Mesothelial cell of epicardium (in vitro differentiated cells): ENCODE results near the gene SAT2. TPM values are rescaled to one million over a fixed set of nuclear protein-coding genes. Genes with fewer than 3 reads are reported as not detected.

Source experiments
- DNase-seq, 2 experiments: peaks; one replicate each; pipeline ENCODE4 v3.0.0; 2021; ENCODE audit warnings: low spot score in 2 of 2; ENCODE audit not compliant: unreplicated experiment in 2 of 2
- H3K27ac Mint-ChIP-seq: 2 replicates; pipeline ENCODE4 v1.8.0; 2021; ENCODE audit warnings: mixed read lengths
- H3K27me3 Mint-ChIP-seq: 2 replicates; pipeline ENCODE4 v1.8.0; 2021; ENCODE audit warnings: low read depth, mixed read lengths
- H3K36me3 Mint-ChIP-seq: 2 replicates; pipeline ENCODE4 v1.8.0; 2021; ENCODE audit warnings: mixed read lengths
- H3K4me1 Mint-ChIP-seq: 2 replicates; pipeline ENCODE4 v1.8.0; 2021; ENCODE audit warnings: mixed read lengths
- H3K4me3 Mint-ChIP-seq: 2 replicates; pipeline ENCODE4 v1.8.0; 2021; ENCODE audit warnings: mild to moderate bottlenecking, moderate library complexity, mixed read lengths
- H3K9me3 Mint-ChIP-seq: 2 replicates; pipeline ENCODE4 v1.8.0; 2021; ENCODE audit warnings: mixed read lengths
- total RNA-seq: library from RNA; stranded (reverse); gene quantifications from 3 replicates; pipeline ENCODE4 v1.2.1, GENCODE V29; 2021
- TF ChIP-seq, protein P1 (sequence below): fragments of 200-600 bp; sonication (generic); IDR thresholded peaks from one replicate; pipeline ENCODE4 v1.5.0; 2021; ENCODE audit warnings: antibody characterized with exemption; ENCODE audit not compliant: unreplicated experiment

Gene SAT2
- total RNA-seq, result 80.6 to 95.0 TPM (median 87.7 TPM) in 3 replicates

DNA sequence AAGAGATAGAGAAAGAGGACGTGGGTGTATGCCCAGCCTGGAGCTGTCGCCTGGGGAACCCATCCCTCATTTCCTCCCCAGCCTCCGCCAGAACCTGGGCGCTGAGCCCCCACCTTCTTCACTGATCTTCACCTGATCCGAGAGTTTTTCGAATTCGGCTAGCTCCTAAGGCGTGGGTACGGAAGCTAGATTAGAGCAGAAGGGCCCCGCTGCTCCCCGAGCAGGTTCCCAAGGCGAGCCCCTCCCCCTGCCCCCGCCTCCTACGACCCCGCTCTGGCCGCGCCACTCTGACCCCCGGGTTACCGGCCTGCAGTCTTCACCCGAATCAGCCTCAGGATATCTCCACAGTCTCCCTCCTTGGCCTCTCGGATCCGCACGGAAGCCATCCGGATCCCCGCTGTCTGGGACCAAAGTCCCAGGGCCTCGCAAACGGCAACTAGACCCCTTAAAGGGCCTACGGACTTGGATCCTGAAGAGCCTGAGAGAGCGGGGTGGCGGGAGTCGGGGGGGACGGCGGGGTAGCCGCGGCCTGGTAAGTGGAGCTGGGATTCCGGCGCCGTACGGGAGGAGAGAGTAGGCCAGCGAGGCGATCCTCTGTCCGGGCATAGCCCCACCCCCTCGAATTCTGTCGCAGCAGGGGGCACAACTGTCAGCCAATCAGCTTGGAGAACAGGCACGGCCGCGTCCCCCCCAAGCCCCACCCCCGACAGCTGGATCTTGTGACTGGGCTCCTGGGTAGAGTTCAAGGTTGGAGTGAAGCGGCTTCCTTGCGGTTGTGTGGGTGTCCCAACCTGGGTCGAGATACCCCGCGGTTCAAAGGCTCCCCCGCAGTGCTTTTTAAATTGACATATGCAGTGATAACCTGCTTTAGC is at the start of gene SAT2:
Gene SAT2 (minus strand): TSS at position 572 of the 872 bp plus-strand sequence. CDS start 186 bp downstream, at position 386.
- no peaks in the 10 kb centered on the region for H3K27me3 Mint-ChIP-seq

DNA sequence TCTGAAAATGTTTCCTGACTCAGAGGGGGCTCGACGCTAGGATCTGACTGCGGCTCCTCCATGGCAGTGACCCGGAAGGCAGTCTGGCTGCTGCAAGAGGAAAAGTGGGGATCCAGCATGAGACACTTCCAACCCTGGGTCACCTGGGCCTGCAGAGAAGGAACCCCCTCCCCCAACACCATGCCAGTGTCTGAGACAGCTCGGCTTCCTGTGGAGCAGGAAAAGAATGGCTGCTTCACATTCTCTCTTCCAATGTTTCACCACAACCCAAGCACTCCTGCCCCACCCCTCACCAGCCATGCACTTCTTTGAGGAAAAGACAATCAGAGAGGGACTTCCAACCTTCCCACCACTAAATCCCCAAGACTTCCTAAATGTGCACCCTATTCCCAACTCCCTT is 48.9 kb upstream of the SAT2 start:
- no peak for DNase-seq
- H3K27ac Mint-ChIP-seq, result no peak overlapping the region
- peaks cover 9% of the 10 kb centered on the region for H3K9me3 Mint-ChIP-seq
- H3K27me3 Mint-ChIP-seq, result no peaks in the 10 kb centered on the region
- TF ChIP-seq, protein P1, sequence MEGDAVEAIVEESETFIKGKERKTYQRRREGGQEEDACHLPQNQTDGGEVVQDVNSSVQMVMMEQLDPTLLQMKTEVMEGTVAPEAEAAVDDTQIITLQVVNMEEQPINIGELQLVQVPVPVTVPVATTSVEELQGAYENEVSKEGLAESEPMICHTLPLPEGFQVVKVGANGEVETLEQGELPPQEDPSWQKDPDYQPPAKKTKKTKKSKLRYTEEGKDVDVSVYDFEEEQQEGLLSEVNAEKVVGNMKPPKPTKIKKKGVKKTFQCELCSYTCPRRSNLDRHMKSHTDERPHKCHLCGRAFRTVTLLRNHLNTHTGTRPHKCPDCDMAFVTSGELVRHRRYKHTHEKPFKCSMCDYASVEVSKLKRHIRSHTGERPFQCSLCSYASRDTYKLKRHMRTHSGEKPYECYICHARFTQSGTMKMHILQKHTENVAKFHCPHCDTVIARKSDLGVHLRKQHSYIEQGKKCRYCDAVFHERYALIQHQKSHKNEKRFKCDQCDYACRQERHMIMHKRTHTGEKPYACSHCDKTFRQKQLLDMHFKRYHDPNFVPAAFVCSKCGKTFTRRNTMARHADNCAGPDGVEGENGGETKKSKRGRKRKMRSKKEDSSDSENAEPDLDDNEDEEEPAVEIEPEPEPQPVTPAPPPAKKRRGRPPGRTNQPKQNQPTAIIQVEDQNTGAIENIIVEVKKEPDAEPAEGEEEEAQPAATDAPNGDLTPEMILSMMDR, result no peak
- H3K4me1 Mint-ChIP-seq, result no peaks in the 10 kb centered on the region
- H3K4me3 Mint-ChIP-seq, result no peak overlapping the region
- peaks cover 32% of the 10 kb centered on the region for H3K36me3 Mint-ChIP-seq

More for the DNA sequence above, at the start of gene SAT2:
- TF ChIP-seq, protein P1, result no peak
- Mint-ChIP-seq H3K9me3 (no peaks in the 10 kb centered on the region), H3K4me3 (peak within 1 kb of the TSS; percentile 94), H3K4me1 (peaks cover 9% of the 10 kb centered on the region), H3K27ac (peak within 1 kb of the TSS; percentile 97), H3K36me3 (peaks cover 5% of the 10 kb centered on the region)
- DNase-seq, result peak; percentile 84 to 87

DNA sequence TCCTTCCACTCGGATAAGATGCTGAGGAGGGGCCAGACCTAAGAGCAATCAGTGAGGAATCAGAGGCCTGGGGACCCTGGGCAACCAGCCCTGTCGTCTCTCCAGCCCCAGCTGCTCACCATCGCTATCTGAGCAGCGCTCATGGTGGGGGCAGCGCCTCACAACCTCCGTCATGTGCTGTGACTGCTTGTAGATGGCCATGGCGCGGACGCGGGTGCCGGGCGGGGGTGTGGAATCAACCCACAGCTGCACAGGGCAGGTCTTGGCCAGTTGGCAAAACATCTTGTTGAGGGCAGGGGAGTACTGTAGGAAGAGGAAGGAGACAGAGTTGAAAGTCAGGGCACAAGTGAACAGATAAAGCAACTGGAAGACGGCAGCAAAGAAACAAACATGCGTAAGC is 47.3 kb upstream of the SAT2 start:
- H3K9me3 Mint-ChIP-seq, result peaks cover 9% of the 10 kb centered on the region
- TF ChIP-seq, protein P1, result no peak
- no peak for DNase-seq
- H3K36me3 Mint-ChIP-seq, result peaks cover 38% of the 10 kb centered on the region
- no peaks in the 10 kb centered on the region for H3K4me1 Mint-ChIP-seq
- H3K4me3 Mint-ChIP-seq, result no peak overlapping the region
- no peak overlapping the region for H3K27ac Mint-ChIP-seq
- no peaks in the 10 kb centered on the region for H3K27me3 Mint-ChIP-seq

DNA sequence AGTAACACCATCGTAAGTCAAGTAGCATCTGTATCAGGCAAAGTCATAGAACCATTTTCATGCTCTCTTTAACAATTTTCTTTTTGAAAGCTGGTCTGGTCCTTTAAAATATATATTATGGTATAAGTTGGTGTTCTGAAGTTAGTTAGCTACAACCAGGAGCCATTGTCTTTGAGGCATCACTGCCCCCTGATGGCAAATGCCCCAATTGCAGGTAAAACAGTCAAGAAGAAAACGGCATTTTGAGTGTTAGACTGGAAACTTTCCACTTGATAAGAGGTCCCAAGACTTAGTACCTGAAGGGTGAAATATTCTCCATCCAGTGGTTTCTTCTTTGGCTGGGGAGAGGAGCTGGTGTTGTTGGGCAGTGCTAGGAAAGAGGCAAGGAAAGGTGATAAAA is 45.6 kb upstream of the SAT2 start:
- Mint-ChIP-seq H3K4me1 (no peaks in the 10 kb centered on the region), H3K36me3 (peaks cover 39% of the 10 kb centered on the region), H3K27me3 (no peaks in the 10 kb centered on the region), H3K9me3 (peaks cover 9% of the 10 kb centered on the region), H3K4me3 (no peak overlapping the region), H3K27ac (no peak overlapping the region)
- no peak for DNase-seq
- TF ChIP-seq, protein P1, result peak; percentile 22

DNA sequence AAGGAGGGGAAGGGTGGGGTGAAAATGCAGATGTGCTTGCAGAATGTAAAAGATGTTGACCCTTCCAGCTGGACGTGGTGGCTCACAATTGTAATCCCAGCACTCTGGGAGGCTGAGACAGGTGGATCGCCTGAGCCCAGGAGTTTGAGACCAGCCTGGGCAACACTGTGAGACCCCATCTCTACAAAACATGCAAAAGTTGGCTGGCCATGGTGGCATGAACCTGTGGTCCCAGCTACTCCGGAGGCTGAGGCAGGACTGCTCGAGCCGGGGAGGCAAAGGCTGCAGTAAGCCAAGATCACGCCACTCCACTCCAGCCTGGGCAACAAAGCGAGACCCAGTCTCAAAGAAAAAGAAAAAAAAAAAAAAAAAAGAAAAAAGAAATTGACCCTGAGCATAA is 40.9 kb upstream of the SAT2 start:
- peaks cover 4% of the 10 kb centered on the region for H3K9me3 Mint-ChIP-seq
- H3K4me3 Mint-ChIP-seq, result no peak overlapping the region
- H3K4me1 Mint-ChIP-seq, result no peaks in the 10 kb centered on the region
- TF ChIP-seq, protein P1, result no peak
- H3K27ac Mint-ChIP-seq, result no peak overlapping the region
- peaks cover 27% of the 10 kb centered on the region for H3K36me3 Mint-ChIP-seq
- H3K27me3 Mint-ChIP-seq, result no peaks in the 10 kb centered on the region
- no peak for DNase-seq
